CD4-positive, alpha-beta T cell (primary cell): Measurements from ENCODE around the gene MED25. TPM values are rescaled to one million over a fixed set of nuclear protein-coding genes. Genes with fewer than 3 reads are reported as not detected.

ENCODE experiments used
- ATAC-seq: fragments of 200-7000 bp; cut with Tn5 transposase; one replicate; pipeline ENCODE4 v1.10.0; 2022; ENCODE audit warnings: mild to moderate bottlenecking; ENCODE audit not compliant: poor library complexity
- CTCF ChIA-PET: fragments of 350-600 bp; sonication (Branson Sonifier 250); formaldehyde crosslinking; loops from one replicate; lab custom pipeline; 2021; ENCODE audit warnings: antibody characterized with exemption, inconsistent platforms; lab: Charles Lee
- POLR2A ChIA-PET: fragments of 350-600 bp; sonication (Branson Sonifier 250); formaldehyde crosslinking; loops from one replicate; lab custom pipeline; 2021; ENCODE audit warnings: antibody characterized with exemption, inconsistent platforms; lab: Charles Lee
- DNase-seq, 14 experiments: peaks; one replicate each; pipeline ENCODE4 v3.0.0-alpha.2; 2013 to 2020; ENCODE audit warnings: mixed read lengths in 2 of 14
- H3K27ac ChIP-seq, 2 donors: one replicate each; pipeline versions ENCODE4 v1.5.1 to v1.7.0; 2013; ENCODE audit warnings: low read length in 2 of 2, low read depth in 1 of 2, mild to moderate bottlenecking in 1 of 2
- H3K27me3 ChIP-seq, 2 experiments: 1 replicate in 1 of 2; 2 replicates in 1 of 2; pipeline versions ENCODE4 v1.6.1 to v1.7.0; 2013; ENCODE audit warnings: low read length in 2 of 2, control low read depth in 1 of 2, mild to moderate bottlenecking in 1 of 2, moderate library complexity in 1 of 2; ENCODE audit not compliant: insufficient read depth in 2 of 2, control insufficient read depth in 1 of 2
- H3K36me3 ChIP-seq: one replicate; pipeline ENCODE4 v1.6.1; 2013; ENCODE audit warnings: low read length, control low read depth; ENCODE audit not compliant: insufficient read depth
- H3K4me1 ChIP-seq: one replicate; pipeline ENCODE4 v1.6.1; 2013; ENCODE audit warnings: low read length, control low read depth; ENCODE audit not compliant: insufficient read depth
- H3K4me3 ChIP-seq: one replicate; pipeline ENCODE4 v1.5.1; 2013; ENCODE audit warnings: mild to moderate bottlenecking, low read length, moderate library complexity
- H3K9me3 ChIP-seq, 2 experiments: 1 replicate in 1 of 2; 2 replicates in 1 of 2; pipeline versions ENCODE4 v1.6.1 to v1.7.0; 2013; ENCODE audit warnings: low read length in 2 of 2, mild to moderate bottlenecking in 2 of 2, control low read depth in 1 of 2, moderate library complexity in 1 of 2; ENCODE audit not compliant: control insufficient read depth in 1 of 2, insufficient read depth in 1 of 2
- H3K27ac Mint-ChIP-seq: one replicate; pipeline ENCODE4 v1.8.0; 2020; ENCODE audit warnings: mixed read lengths
- H3K27me3 Mint-ChIP-seq: one replicate; pipeline ENCODE4 v1.8.0; 2021; ENCODE audit warnings: mixed read lengths
- H3K36me3 Mint-ChIP-seq: one replicate; pipeline ENCODE4 v1.8.0; 2021; ENCODE audit warnings: low read depth, mixed read lengths
- H3K4me1 Mint-ChIP-seq: one replicate; pipeline ENCODE4 v1.8.0; 2021; ENCODE audit warnings: low read depth, mixed read lengths
- H3K4me3 Mint-ChIP-seq: one replicate; pipeline ENCODE4 v1.8.0; 2020; ENCODE audit warnings: mild to moderate bottlenecking, mixed read lengths
- H3K9me3 Mint-ChIP-seq: one replicate; pipeline ENCODE4 v1.8.0; 2020; ENCODE audit warnings: mixed read lengths
- CTCF ChIP-seq: fragments of 200-600 bp; IDR thresholded peaks from one replicate; pipeline ENCODE4 v1.8.0; 2022; ENCODE audit warnings: antibody characterized with exemption, mild to moderate bottlenecking
- intact Hi-C, 2 experiments: fragments of 100-400 bp; cut with DNase I in 1 of 2; cut with micrococcal nuclease in 1 of 2; formaldehyde crosslinking; loops; one replicate each; pipeline versions ENCODE4 v1.15.1 to v1.9.0; 2023 to 2025; cut with DNase I, micrococcal nuclease
- total RNA-seq, 174 experiments: library from RNA in 2 of 174; stranded (reverse) in 2 of 174; gene quantifications; one replicate each; pipeline ENCODE4 v1.2.3 and lab custom pipeline; 2021 to 2026

The MED25 gene
- total RNA-seq, 2 experiments from 2014 or later = 67.2 to 67.8 TPM

GRCh38 chr19:49874503-49875157, 56.5 kb downstream of the MED25 start:
- no peaks in the 10 kb centered on the region for H3K9me3 ChIP-seq
- H3K27me3 Mint-ChIP-seq = no peaks in the 10 kb centered on the region
- intact Hi-C loops = loop anchor here (5.0 to 10.0 kb wide), 4 partner anchors 53 to 1240 kb away; partner anchors contain the start of genes AP2A1 (in 1 of the 2), ATF5 (in 1 of the 2), DBP (in 1 of the 2) and NUP62 (in 1 of the 2)
- no peaks in the 10 kb centered on the region for H3K9me3 Mint-ChIP-seq
- H3K27me3 ChIP-seq = no peaks in the 10 kb centered on the region
- H3K4me3 Mint-ChIP-seq = peak overlapping the region; percentile 80
- H3K27ac ChIP-seq = no peak overlapping the region
- peaks cover 15% of the 10 kb centered on the region for H3K36me3 ChIP-seq
- H3K36me3 Mint-ChIP-seq = peaks cover 14% of the 10 kb centered on the region
- no peak overlapping the region for H3K4me3 ChIP-seq
- no peak for DNase-seq
- no peak for TF ChIP-seq CTCF
- peaks cover 47% of the 10 kb centered on the region for H3K4me1 ChIP-seq
- peaks cover 29% of the 10 kb centered on the region for H3K4me1 Mint-ChIP-seq
- no peak for ATAC-seq
- ChIA-PET CTCF (interaction anchor here (0.5 kb wide), 1 partner anchor 652 kb away, joined by 3 read pairs; no protein-coding TSS in a partner anchor), POLR2A (interaction anchor here (3.4 kb wide), 1 partner anchor 24 kb away, joined by 57 read pairs; the partner anchor contains the start of gene PTOV1)
- H3K27ac Mint-ChIP-seq = no peak overlapping the region

- peaks cover 28% of the 10 kb centered on the region for H3K4me1 Mint-ChIP-seq
- peak overlapping the region in 1 of 2 donors; percentile 100 for H3K27ac ChIP-seq
- H3K27me3 ChIP-seq = no peaks in the 10 kb centered on the region
- peaks cover 16% of the 10 kb centered on the region for H3K36me3 Mint-ChIP-seq
- no peak overlapping the region for H3K27ac Mint-ChIP-seq
- intact Hi-C loops = loop anchor here (5.0 to 10.0 kb wide), 4 partner anchors 52 to 1240 kb away; partner anchors contain the start of genes AP2A1 (in 1 of the 2), ATF5 (in 1 of the 2), DBP (in 1 of the 2) and NUP62 (in 1 of the 2)
- H3K27me3 Mint-ChIP-seq = no peaks in the 10 kb centered on the region
- peaks cover 44% of the 10 kb centered on the region for H3K4me1 ChIP-seq
- CTCF ChIA-PET = no interaction called here
- POLR2A ChIA-PET = interaction anchor here (2.8 to 3.4 kb wide), 3 partner anchors 8 to 65 kb away, joined by 8 to 63 read pairs (median 57); partner anchors contain the start of genes PNKP and PTOV1
- no peak for ATAC-seq
- peak overlapping the region; percentile 80 for H3K4me3 Mint-ChIP-seq
- no peak for DNase-seq
- H3K9me3 ChIP-seq = no peaks in the 10 kb centered on the region
- TF ChIP-seq CTCF = no peak
- no peak overlapping the region for H3K4me3 ChIP-seq
- H3K36me3 ChIP-seq = peaks cover 20% of the 10 kb centered on the region
- H3K9me3 Mint-ChIP-seq = no peaks in the 10 kb centered on the region
Observed at GRCh38 chr19:49875177-49875576, 57.1 kb downstream of the MED25 start.

GRCh38 chr19:49875857-49876421, 57.9 kb downstream of the MED25 start:
- intact Hi-C loops = loop anchor here (1.0 to 10.0 kb wide), 7 partner anchors 15 to 1241 kb away; partner anchors contain the start of genes AP2A1 (in 1 of the 2), ATF5 (in 1 of the 2), DBP (in 1 of the 2) and NUP62 (in 1 of the 2)
- ATAC-seq (no peak), DNase-seq (peak; percentile 35 to 78 (median 49))
- H3K4me3 ChIP-seq = peak overlapping the region; percentile 88
- Mint-ChIP-seq H3K4me1 (peaks cover 23% of the 10 kb centered on the region), H3K4me3 (no peak overlapping the region), H3K27ac (no peak overlapping the region), H3K27me3 (no peaks in the 10 kb centered on the region), H3K36me3 (peaks cover 22% of the 10 kb centered on the region), H3K9me3 (no peaks in the 10 kb centered on the region)
- H3K4me1 ChIP-seq = peaks cover 40% of the 10 kb centered on the region
- peaks cover 28% of the 10 kb centered on the region for H3K36me3 ChIP-seq
- POLR2A ChIA-PET = interaction anchor here (1.2 to 3.7 kb wide), 18 partner anchors 9 to 882 kb away, joined by 3 to 63 read pairs (median 10); partner anchors contain the start of genes AP2A1, ATF5, FUZ and GYS1
- H3K27me3 ChIP-seq = no peaks in the 10 kb centered on the region
- CTCF ChIA-PET = interaction anchor here (2.0 kb wide), 1 partner anchor 14 kb away, joined by 8 read pairs; no protein-coding TSS in a partner anchor
- no peaks in the 10 kb centered on the region for H3K9me3 ChIP-seq
- H3K27ac ChIP-seq = peak overlapping the region; percentile 98 to 100
- TF ChIP-seq CTCF = no peak
